ENCODE measurements around the gene CADM2.

DNA sequence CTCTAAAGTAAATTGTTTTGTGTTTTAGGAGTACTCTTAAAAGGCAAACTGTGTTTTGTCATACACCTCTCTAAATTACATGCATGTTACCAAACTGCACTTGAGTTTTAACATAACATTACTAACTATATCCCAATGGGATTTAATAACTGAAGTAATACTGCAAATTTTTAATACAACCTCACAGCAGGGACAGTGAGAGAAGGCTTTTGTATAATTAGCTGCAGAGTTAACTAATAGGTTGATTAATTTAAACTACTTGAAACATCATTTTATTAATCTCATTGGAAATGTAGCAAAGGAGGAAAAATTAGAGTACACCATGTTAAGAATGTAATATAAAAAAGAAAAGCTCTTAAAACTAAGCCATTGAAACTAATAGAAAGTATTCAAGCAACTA lies 417.3 kb downstream of the CADM2 start:
- TF ChIP-seq EZH2 (IDR thresholded peaks at IDR 0.05; ENCODE audit: insufficient read depth, poor library complexity, severe bottlenecking) (no peak), EZH2phosphoT487 (IDR thresholded peaks at IDR 0.05; ENCODE audit: insufficient read depth, low read depth) (no peak)
